G401 (cell line): ENCODE measurements around the gene NDRG3. TPM values are rescaled to one million over a fixed set of nuclear protein-coding genes. Genes with fewer than 3 reads are reported as not detected.

Source experiments
- DNase-seq: peaks from one replicate; pipeline ENCODE4 v3.0.0-alpha.2; 2015; ENCODE audit warnings: low spot score
- in situ Hi-C: cut with HindIII; loops from 2 replicates; pipeline ENCODE4 v1.10.0; 2016; ENCODE audit warnings: low sequenced_read_pairs, mixed read lengths
- total RNA-seq: library from RNA; depleted of rRNA; stranded (reverse); fragments of >200 nt; shearing (Covaris generic); gene quantifications from 2 replicates; pipeline ENCODE4 v1.2.3, GENCODE V29; 2014

Gene NDRG3
- total RNA-seq, 1 experiment from 2014 or later, result 34.6 TPM

DNA sequence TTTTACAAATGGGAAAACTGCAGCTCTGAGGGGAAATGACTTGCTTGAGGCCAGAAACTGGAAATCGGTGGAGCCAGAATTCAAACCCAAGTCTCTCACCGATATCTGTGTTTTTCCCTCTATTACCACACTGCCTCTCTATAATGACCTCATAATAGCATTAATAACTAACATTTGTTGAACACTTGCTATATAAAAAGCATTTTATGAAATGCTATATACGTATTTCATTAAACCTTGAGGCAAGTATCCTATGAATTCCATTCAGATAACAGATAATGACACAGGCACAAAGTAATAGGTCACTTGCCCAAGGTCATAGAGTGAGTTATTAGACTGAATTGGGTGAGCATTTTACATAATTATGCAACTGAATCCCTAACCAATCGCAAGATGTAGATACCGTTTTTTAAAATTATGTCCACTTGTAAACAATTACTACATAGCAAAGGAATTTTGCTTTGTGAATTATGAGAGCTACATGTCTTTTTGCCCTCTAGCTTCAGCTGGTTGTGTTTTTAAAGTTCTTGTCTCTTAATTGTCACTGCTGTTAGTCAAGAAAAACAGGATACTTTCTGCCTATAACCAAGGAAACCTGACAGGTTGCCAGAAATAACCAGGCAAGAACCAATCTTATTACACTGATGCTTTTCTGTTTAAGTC lies 23.0 kb upstream of the NDRG3 start:
- DNase-seq, result no peak
- in situ Hi-C loops, result no loop called here

DNA sequence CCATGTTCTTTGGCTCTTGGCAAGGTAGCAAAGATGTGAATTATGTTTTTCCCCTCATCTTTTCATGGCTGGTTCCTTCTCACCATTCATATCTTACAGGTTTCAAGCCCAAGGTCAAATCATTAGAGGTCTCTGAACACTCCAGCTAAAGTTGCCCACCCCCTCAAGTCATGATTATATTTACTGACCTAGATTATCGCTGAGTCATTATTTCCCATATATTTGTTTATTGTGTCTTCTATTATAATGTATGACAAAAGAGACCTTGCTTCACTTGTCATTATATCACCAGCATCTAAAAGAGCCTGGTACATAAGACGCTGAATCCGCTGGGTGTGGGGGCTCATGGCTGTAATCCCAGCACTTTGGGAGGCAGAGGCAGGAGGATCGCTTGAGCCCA lies 15.2 kb upstream of the NDRG3 start:
- in situ Hi-C loops, result no loop called here

DNA sequence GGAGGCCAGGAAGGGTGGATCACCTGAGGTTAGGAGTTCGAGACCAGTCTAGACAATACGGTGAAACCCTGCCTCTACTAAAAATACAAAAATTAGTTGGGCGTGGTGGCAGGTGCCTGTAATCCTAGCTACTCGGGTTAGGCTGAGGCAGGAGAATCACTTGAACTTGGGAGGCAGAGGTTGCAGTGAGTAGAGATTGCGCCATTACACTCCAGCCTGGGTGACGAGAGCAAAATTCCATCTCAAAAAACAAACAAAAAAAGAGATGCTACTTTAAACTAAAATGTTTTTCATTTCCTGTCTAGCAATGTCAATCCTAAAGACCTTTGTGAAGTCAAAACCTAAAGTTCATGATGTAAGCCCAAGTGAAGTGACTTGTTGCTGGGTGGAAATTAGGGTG lies 14.8 kb upstream of the NDRG3 start:
- DNase-seq, result no peak
- in situ Hi-C loops, result no loop called here

More for the DNA sequence above, 15.2 kb upstream of the NDRG3 start:
- DNase-seq, result no peak

DNA sequence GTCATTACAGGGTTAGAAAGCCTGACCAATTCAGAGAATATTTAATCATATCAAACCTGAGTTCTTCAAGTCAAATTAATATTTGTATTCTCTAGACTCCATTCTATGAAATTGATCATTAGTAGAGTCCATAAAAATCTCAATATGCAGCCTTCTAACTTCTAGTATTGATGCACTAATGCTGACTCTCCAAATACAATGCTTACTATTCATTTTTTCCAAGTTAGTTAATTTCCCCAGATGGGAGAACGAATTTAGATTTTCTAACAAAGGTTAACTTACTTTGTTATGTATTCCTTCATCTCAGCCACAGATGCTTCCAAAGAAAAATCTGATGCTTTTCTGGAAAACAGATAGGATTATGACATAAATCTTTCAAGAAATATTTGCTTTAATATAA lies 12.4 kb upstream of the NDRG3 start:
- no peak for DNase-seq
- in situ Hi-C loops, result no loop called here

DNA sequence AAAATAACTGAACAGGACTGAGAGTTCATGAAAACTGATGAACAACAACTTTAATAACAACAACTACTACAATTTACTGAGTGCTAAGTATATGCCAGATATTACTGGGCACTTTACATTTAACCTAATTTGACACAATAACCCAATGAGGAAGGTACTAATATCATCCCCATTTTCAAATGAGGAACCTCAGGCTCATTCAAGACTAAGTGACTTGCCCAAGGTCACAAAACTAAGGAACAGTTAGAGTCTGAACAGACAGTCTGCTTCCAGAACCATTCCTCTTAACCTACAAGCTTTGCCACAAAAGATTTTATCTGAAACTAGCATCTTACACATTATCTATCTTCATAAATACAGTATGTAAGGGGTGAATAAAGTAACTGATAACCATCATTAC lies 10.6 kb upstream of the NDRG3 start:
- no peak for DNase-seq
- in situ Hi-C loops, result no loop called here

DNA sequence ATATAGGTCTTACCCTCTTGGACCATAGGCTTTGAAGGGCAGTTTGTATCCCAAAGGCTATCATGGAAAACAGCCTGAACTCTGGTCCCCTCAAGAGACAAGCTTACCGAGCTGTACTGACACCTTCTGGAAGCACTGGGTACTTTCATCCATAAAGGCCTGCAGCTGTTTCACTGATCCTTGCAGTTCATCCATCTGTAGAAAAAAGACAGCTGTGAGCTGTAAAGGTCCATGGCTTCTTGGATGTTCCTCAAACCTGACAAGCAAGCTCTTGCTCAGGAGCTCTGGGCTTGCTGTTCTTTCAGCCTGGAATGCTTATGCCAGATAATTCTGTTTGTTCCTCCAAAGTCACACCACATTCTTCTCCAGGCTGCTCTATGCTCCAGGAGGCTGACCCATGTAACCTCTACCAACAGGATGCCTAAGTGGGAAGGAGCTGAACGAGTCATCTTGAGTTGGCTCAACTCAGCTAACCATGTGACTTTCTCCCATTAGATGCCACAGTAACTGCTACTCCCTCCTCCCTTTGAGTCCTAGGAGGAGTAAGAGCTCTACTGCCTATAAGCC lies 8.8 kb upstream of the NDRG3 start:
- in situ Hi-C loops, result no loop called here
- DNase-seq, result peak; percentile 84

DNA sequence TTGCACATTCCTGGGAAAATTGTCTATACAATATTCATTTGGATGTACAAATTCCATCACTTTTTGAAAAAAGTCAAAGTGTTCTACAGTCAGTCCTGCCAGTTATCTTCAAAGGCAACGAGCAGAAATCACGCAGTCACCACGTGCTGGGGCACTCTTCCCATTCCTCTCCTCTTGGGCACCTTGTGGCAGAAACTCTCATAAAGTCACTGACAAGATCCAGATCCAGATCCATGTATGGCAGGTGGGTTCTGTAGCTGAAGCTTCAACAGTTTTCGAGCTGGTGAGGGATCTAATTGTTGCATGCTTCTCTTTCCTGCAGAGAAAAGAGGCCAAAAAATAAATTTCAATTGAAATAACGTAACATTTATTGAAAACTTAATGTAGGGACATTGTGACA lies 6.7 kb upstream of the NDRG3 start:
- DNase-seq, result no peak
- in situ Hi-C loops, result no loop called here

DNA sequence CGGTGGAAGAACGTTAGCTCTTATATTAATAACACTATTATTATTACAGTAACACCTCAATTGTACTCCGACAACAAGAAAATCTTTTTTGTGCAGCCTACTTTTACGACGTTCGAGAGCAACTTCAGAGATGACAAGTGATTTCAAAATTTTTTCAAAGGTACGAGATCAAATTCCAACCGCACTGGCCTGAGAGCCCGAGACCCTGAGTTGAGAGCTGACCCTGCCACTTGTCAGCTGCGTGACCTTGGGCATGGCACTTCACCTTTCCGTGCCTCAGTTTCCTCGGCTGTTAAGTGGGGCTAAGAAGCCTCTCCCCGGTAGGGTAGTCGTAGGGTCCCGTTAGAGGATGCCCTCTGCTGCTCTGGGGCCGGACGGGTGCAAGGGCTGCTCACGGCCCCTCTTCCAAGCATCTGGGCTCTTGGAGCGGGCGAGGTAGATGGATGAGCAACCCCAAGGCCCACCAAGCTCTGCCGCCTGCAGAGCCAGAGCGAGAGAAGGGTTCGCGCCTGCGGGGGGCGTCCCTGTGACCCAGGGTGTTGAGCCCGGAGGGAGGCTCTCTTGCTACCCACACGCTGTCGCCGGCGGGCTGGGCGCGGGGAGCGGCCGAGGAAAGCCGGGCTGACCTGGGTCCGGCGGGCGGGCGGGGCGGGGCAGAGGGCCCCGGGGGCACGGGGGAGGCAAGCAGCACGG lies 510 bp downstream of the NDRG3 start:
- DNase-seq, result peak; percentile 36
- in situ Hi-C loops, result no loop called here

DNA sequence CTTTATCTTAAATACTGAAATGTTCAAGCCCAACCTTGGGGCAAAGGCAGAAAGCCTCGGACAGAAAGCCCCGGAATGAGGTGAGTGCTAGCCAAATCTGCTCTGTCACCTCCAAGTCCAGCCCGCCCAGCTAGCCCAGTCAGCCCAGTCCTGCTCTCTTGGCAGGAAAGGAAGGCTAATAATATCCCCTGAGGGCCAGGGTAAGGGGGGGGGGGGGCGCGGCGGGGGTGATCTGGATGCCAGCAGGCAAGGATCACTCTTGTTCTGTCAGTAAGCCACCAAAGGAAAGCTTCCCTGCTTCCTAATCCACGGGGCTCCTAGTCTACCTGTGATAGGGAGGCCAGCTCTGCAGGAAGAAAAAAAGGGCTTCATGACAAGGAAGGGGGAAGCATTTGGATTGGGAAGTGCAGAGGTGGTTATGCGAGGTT lies 1.1 kb downstream of the NDRG3 start:
- in situ Hi-C loops, result no loop called here

DNA sequence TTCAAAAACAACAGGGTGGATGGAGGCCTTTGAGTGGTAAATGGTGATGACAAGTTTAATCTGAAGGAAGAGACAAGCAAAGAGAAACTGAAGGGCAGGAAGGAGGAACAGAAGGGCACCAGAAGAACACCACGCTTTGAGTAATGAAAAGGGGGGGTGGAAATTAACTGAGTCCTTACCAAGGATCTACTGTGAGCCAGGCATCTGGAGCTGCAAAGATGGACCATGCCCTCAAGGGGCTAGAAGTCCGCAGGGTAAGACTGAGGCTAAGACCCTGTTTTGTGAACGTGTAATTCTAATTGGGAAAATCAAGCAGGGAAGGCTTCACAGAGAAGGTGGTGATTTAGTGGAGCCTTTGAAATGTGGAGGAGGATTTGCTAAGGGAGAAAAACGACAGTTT lies 1.6 kb downstream of the NDRG3 start:
- peak; percentile 17 for DNase-seq
- in situ Hi-C loops, result no loop called here

More for the DNA sequence above, 1.1 kb downstream of the NDRG3 start:
- DNase-seq, result peak; percentile 83

DNA sequence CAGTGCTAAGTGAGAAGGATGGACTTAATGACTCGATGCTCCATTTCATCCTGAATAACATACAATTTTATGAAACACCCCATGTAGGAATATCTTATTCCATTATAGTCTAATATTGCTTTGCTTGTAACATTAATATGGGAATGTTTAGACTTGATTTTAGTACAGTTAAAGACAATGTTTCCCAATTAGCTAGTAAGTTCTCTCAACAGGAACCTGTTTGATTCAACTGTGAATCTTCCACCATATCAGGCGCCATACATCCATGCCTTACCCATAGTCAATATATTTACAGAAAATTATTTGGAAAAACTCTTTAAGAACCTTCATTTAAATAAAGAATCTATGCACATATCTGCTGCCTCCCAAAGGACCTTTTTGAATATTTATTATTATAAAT lies 3.3 kb downstream of the NDRG3 start:
- in situ Hi-C loops, result no loop called here
- DNase-seq, result no peak

DNA sequence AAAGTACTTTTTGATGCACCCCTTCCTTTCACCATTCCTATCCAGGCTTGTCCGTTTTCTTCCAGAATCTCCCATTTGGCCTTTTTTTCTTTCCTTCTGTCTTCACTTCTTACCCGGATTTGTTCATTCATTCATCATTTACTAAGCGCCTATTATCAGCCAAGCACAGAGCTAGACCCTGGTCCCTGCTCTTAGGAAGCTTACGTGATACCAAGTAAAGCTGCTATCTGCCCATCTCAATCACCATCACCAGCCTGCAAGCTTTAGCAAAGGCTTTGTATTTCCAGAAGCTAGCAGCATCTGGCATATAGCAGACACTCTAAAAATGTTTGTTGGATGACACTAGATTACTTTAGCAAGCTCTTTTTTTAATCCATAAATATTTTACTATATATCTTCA lies 4.8 kb downstream of the NDRG3 start:
- in situ Hi-C loops, result no loop called here
- peak; percentile 49 for DNase-seq

DNA sequence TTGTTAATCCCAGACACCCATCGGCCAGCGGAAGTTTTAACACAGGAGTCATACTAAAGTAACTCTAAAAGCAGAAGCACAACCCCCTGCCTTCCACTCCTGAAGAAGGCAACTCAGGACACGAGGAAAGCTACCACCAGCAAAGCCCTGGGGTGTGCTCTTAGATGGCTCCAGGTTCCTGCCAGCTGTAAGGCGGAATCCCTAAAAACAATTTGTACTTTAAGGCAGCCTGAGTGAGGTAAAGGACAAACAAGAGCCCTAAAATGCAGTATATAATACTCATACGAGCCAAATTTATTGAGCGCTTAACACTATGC lies 8.7 kb downstream of the NDRG3 start:
- no peak for DNase-seq
- in situ Hi-C loops, result no loop called here

DNA sequence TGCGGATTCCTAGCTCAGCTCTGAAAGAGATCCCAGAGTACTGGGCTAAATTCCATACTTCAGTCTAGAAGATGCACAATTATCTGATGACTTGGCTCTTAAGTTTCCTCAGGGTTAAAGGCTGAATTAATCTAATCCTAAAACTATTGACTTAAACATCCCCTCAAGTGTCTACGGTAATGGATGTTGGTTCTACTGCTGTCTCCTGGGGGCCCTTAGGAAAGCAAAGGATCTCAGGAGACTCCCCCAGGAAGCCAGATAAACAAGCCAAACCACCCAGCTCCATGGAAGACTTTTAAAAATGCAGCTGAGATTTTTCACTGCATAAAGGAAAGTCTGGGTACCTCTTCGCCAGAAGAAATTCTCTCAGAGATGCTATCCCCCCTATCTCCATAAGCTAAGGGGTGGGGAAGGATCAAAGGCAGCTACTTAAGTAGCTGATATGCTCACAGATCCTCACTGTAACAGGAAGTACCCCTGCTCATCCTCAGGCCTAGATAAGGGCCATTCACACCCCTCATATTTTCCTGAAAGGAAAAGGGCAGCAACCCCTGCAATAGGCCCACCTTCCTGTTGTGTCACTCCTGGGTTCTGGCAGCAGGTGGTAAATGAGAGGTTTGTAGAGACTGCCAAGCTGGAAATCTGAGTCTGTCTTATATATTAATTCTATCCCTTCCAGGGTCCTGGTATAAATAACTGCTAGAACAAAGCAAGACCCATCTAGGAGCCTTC lies 9.3 kb downstream of the NDRG3 start:
- in situ Hi-C loops, result no loop called here

DNA sequence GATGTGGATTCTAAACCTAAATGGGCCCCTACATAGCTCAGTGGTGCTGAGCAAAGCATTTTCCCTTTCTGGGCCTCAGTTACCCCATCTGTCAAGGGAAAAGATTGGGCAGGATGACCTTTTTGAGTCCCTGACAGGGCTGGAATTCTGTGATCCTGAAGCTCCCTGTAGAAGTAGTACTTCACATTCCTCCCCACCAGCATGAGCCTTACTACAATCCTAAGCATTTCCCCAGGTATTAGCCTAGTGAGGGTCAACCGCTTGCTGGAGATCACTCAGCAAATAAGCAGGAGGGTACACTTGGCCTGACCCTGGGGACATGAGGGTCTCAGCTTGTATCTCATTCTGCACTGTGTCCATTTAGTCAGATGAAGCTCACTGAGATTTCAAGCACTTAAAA lies 13.4 kb downstream of the NDRG3 start:
- DNase-seq, result no peak
- in situ Hi-C loops, result no loop called here

More for the DNA sequence above, 9.3 kb downstream of the NDRG3 start:
- DNase-seq, result peak; percentile 50

DNA sequence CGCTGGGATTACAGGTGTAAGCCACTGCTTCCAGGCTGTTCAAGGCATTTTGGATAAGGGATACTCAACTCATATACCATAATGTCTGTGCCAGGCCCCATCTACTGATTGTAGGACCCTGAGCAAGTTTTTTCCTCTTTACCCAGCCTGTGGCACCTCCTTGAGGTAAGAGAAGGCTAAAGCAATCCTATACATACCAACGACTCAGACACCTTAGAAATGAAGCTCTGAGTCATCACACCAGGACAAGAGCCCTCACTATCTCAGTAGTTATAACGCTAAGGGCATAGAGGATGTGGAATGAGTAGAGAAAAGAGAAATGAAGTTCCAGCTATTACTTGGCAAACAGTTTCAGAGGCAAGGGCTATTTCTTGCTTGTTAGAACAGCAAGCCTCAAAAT lies 16.9 kb downstream of the NDRG3 start:
- peak; percentile 22 for DNase-seq

DNA sequence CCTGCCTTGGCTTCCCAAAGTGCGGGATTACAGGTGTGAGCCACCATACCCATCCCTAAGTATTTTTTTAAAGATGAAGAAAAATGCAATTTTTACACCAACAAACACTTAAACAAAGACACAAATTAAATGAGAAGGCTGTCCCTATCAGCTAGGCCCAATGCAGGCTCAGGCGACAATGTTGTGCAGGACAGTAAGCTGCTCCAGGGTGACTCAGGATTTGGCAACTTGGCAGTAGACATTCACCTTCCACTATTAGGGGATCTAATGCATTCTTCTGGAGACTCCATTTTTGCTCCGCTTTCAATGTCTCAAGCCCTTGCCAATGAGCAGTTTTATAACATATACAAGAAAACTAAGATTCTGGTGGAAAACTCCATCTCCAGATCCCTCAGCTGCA lies 19.7 kb downstream of the NDRG3 start:
- DNase-seq, result peak; percentile 74
- in situ Hi-C loops, result no loop called here

More for the DNA sequence above, 16.9 kb downstream of the NDRG3 start:
- in situ Hi-C loops, result no loop called here

DNA sequence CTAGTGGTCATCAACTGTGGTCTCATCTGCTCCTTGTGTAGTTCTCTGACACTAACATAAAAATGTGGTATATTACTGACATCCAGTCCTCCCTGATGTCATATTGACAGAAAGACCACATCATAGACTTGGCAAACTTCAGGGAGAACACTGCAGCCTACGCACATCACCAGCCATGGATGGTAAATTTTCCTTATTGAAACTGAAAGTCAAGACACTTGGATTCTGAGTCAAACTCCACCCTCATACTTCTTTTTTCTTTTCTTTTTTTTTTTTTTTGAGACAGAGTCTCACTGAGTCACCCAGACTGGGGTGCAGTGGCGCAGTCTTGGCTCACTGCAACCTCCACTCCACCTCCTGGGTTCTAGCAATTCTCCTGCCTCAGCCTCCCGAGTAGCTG lies 25.4 kb downstream of the NDRG3 start:
- no peak for DNase-seq
- in situ Hi-C loops, result no loop called here

DNA sequence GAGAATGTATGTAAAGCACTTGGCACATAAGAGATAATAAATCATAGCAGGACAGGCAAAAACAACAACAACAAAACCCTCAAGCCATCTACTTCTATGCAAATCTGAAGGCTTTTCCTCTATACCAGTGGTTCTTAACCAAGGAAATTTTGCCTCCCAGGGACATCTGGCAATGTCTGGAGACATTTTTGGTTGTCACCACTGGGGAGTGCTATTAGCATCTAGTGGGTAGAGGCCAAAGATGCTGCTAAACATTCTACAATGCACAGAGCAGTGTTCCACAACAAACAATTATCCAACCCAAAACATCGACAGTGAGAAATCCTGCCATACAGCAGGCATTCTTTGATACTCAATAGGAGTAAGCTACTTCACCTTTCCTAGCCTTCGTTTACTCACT lies 28.2 kb downstream of the NDRG3 start:
- in situ Hi-C loops, result no loop called here
- DNase-seq, result peak; percentile 72

DNA sequence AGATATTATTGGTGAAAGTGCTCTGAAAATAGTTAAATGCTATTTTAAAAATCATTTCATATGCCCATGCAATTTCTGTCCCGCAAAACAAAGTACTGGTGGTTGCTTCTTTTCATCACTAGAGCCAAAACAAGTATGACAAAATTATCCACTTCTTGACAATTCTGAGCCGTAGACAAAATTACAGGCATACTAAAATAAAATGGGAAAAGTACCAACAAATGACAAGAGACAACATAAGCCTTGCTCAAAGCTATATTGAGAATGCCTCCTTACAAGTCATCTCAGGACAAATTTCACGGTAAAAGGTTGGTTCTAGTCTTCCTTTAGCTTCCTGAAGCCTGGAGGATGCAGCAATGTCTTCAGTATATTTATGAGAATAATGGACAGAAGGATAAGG lies 28.9 kb downstream of the NDRG3 start:
- no peak for DNase-seq
- in situ Hi-C loops, result no loop called here
